Measurements from ENCODE around the gene AGK.
"Not testable (repeated sequence)": the region's sequence is repeated elsewhere in the genome, so short reads cannot be mapped to it uniquely, and the experiment has no call there.

AGK gene

DNA sequence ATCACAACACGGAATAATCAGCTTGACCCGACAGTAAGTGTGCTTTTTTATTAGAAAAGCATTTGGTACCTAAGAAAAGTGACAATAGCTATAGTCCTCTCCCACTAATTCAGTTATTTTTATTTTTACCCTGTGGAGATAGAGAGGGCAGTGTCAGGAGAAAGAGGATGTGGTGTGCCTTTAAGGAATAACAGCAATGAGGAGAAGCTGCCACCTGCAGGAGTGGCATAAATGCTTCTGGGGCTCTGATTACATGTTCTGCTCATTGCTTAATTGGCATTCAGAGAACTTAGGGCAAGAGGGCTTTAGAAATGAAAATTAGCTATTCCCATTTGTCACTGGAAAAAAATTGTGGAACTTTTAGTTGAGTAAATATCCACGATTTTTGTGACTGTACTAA lies 90.7 kb downstream of the AGK start:
- Histone ChIP-seq H3K4me3 (no peak overlapping the region), H3K27ac (no peak overlapping the region)
- no peak for DNase-seq (ENCODE audit: low spot score)
- TF ChIP-seq, protein P1, sequence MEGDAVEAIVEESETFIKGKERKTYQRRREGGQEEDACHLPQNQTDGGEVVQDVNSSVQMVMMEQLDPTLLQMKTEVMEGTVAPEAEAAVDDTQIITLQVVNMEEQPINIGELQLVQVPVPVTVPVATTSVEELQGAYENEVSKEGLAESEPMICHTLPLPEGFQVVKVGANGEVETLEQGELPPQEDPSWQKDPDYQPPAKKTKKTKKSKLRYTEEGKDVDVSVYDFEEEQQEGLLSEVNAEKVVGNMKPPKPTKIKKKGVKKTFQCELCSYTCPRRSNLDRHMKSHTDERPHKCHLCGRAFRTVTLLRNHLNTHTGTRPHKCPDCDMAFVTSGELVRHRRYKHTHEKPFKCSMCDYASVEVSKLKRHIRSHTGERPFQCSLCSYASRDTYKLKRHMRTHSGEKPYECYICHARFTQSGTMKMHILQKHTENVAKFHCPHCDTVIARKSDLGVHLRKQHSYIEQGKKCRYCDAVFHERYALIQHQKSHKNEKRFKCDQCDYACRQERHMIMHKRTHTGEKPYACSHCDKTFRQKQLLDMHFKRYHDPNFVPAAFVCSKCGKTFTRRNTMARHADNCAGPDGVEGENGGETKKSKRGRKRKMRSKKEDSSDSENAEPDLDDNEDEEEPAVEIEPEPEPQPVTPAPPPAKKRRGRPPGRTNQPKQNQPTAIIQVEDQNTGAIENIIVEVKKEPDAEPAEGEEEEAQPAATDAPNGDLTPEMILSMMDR (IDR thresholded peaks at IDR 0.05) = no peak

- no peak overlapping the region for H3K4me3 ChIP-seq
- TF ChIP-seq, protein P1 (IDR thresholded peaks at IDR 0.05) = no peak
- H3K27ac ChIP-seq = no peak overlapping the region
- no peak for DNase-seq (ENCODE audit: low spot score)
Observed at GRCh38 chr7:141645188-141645587, 94.0 kb downstream of the AGK start.

DNA sequence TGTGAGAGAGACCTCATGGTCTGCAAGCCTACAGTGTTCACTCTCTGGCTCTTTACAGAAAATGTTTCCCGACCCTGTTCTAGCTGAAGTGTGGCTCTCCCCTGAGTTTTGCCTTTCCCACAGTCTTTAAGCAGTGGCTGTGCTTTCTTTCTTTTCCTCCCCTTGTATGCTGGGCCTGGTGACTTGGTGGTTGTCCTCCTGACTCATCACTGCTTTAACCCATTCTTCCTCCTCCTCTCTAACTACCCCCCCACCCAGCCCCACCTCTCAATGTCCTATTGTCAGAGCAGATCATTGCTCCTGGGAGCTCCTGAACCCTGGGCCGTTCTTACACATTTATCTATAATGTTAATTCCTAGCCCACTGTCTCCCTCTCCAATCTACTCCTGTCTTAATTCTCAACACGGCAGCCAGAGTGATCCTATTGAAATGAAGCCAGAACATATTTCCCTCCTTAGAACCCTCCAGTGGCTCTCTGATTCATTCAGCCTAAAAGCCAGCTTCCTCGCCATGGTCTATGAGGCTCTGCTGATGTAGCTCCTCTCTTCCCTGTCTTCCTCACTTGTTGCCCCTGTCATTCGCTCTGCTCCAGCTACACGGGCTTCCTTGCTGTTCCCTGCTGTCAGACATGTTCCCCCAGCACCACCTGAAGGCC lies 95.7 kb downstream of the AGK start:
- Histone ChIP-seq H3K4me3 (no peak overlapping the region), H3K27ac (no peak overlapping the region)
- TF ChIP-seq, protein P1 (IDR thresholded peaks at IDR 0.05) = no peak
- DNase-seq (ENCODE audit: low spot score) = no peak

DNA sequence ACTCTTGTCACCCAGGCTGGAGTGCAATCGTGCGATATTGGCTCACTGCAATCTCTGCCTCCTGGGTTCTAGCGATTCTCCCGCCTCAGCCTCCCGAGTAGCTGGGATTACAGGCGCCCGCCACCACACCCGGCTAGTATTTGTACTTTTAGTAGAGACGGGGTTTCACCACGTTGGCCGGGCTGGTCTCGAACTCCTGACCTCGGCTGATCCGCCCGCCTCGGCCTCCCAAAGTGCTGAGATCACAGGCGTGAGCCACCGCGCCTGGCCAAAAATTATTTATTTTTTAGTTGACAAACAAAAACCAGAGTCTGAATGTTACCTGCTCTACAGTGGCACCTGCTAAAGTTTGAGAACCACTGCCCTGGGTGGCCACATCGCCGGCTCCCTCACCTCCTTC lies 96.5 kb downstream of the AGK start:
- H3K27ac ChIP-seq; DNase-seq (ENCODE audit: low spot score); H3K4me3 ChIP-seq: not testable (repeated sequence)

GRCh38 chr7:141648276-141649114 lies 97.3 kb downstream of the AGK start:
- H3K4me3 ChIP-seq = no peak overlapping the region
- DNase-seq (ENCODE audit: low spot score) = no peak
- TF ChIP-seq, protein P1 (IDR thresholded peaks at IDR 0.05) = no peak
- H3K27ac ChIP-seq = peak overlapping the region; percentile 12 to 34

- TF ChIP-seq, protein P1 (IDR thresholded peaks at IDR 0.05) = no peak
- DNase-seq (ENCODE audit: low spot score) = no peak
- H3K27ac ChIP-seq = peak overlapping the region; percentile 1 to 34
- no peak overlapping the region for H3K4me3 ChIP-seq
Observed at GRCh38 chr7:141649137-141649864, 98.1 kb downstream of the AGK start.

- TF ChIP-seq, protein P1 (IDR thresholded peaks at IDR 0.05) = peak; percentile 42
- no peak for DNase-seq (ENCODE audit: low spot score)
- Histone ChIP-seq H3K4me3 (no peak overlapping the region), H3K27ac (peak overlapping the region in 1 of 2 donors; percentile 47)
Observed at GRCh38 chr7:141649865-141650634, 98.8 kb downstream of the AGK start.
